Large intestine (tissue), 3 donors: ENCODE data around the gene SLC25A30. TPM values are rescaled to one million over a fixed set of nuclear protein-coding genes. Genes with fewer than 3 reads are reported as not detected.

Source experiments
- DNase-seq, 2 donors: peaks; one replicate each; pipeline versions ENCODE4 v3.0.0 to v3.0.0-alpha.2; 2013
- H3K27ac ChIP-seq: one replicate; pipeline ENCODE4 v1.5.1; 2013; ENCODE audit warnings: low read length
- H3K27me3 ChIP-seq: 2 replicates; pipeline ENCODE4 v1.6.1; 2013; ENCODE audit warnings: low read length; ENCODE audit not compliant: control insufficient read depth, insufficient read depth
- H3K36me3 ChIP-seq: 2 replicates; pipeline ENCODE4 v1.6.1; 2013; ENCODE audit warnings: low read length; ENCODE audit not compliant: control insufficient read depth, insufficient read depth
- H3K4me1 ChIP-seq: one replicate; pipeline ENCODE4 v1.6.1; 2013; ENCODE audit warnings: low read length; ENCODE audit not compliant: control insufficient read depth, insufficient read depth
- H3K4me3 ChIP-seq: one replicate; pipeline ENCODE4 v1.5.1; 2013; ENCODE audit warnings: low read length
- H3K9me3 ChIP-seq: one replicate; pipeline ENCODE4 v1.6.1; 2013; ENCODE audit warnings: mild to moderate bottlenecking, low read depth, low read length, moderate library complexity; ENCODE audit not compliant: control insufficient read depth
- WGBS: methylation state at CpG from one replicate; pipeline ENCODE4 v1.1.5; 2013; ENCODE audit warnings: low lambda C conversion rate; ENCODE audit not compliant: insufficient coverage; 5-methylcytosine and 5-hydroxymethylcytosine counted together
- polyA plus RNA-seq: library from polyadenylated mRNA; unstranded; fragments of 120-200 nt; gene quantifications from one replicate; pipeline ENCODE4 v1.2.1, GENCODE V29; 2013

SLC25A30 gene
- polyA plus RNA-seq, 1 donor = 5.3 TPM

GRCh38 chr13:45411221-45411620 is 7.0 kb downstream of the SLC25A30 start:
- no CpG with 5 or more reads among the region's 4 CpGs for WGBS

GRCh38 chr13:45410466-45410865 is 7.7 kb downstream of the SLC25A30 start:
- peaks cover 29% of the 10 kb centered on the region for H3K36me3 ChIP-seq
- H3K4me3 ChIP-seq = no peak overlapping the region
- no peak overlapping the region for H3K27ac ChIP-seq
- DNase-seq = no peak
- no CpG with 5 or more reads among the region's 12 CpGs for WGBS
- no peaks in the 10 kb centered on the region for H3K9me3 ChIP-seq
- H3K27me3 ChIP-seq = no peaks in the 10 kb centered on the region
- peaks cover 3% of the 10 kb centered on the region for H3K4me1 ChIP-seq

More at GRCh38 chr13:45411221-45411620, 7.0 kb downstream of the SLC25A30 start:
- Histone ChIP-seq H3K4me3 (no peak overlapping the region), H3K27ac (no peak overlapping the region), H3K36me3 (peaks cover 26% of the 10 kb centered on the region), H3K9me3 (no peaks in the 10 kb centered on the region), H3K4me1 (peaks cover 4% of the 10 kb centered on the region), H3K27me3 (no peaks in the 10 kb centered on the region)
- no peak for DNase-seq

GRCh38 chr13:45410001-45410400 is 8.2 kb downstream of the SLC25A30 start:
- Histone ChIP-seq H3K9me3 (no peaks in the 10 kb centered on the region), H3K4me1 (peaks cover 3% of the 10 kb centered on the region), H3K27ac (no peak overlapping the region), H3K4me3 (no peak overlapping the region), H3K36me3 (peaks cover 29% of the 10 kb centered on the region), H3K27me3 (no peaks in the 10 kb centered on the region)
- no peak for DNase-seq
- WGBS = no CpG with 5 or more reads among the region's 2 CpGs

DNA sequence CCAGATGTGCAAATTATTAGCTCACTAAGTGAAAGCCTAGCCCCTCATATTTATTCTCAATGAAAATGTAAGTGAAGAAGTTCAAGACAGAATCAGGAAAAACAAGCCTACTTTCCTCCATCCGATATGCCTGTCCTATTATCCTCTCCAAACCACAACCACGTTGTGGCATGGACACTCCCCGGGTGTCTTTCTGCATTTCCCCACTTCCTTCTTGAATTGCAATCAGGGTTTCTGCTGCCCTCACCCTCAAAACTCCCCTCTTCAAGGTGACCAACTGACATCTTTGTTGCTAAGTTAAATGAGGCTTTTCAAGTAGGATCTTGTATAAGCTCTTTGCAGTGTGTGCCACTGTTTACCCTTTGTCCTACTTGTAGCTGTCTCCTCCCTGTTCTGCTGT is 11.8 kb downstream of the SLC25A30 start:
- 86% methylated on average over 3 of the region's 3 CpGs for WGBS
- H3K36me3 ChIP-seq = peaks cover 34% of the 10 kb centered on the region

DNA sequence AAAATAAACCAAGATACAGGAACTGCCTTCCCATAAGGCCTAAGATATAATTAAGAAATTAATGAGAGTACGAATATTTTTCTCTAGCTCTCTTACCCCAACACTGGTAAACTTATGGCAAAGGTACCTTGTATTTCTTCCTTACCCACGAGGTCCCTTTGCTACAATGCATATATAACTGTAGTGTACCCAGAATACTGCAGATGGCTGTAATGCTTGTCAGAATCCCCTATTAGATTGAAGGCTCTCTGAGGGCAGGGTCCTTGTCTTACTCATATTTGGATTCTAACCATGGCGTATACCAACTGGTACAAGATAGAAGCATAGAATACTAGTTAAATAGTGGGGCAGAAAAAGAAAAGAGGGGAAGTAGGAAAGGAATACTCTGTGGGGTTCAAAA is 15.1 kb downstream of the SLC25A30 start:
- Histone ChIP-seq H3K27ac (no peak overlapping the region), H3K4me1 (no peaks in the 10 kb centered on the region), H3K36me3 (peaks cover 34% of the 10 kb centered on the region), H3K27me3 (no peaks in the 10 kb centered on the region), H3K9me3 (no peaks in the 10 kb centered on the region), H3K4me3 (no peak overlapping the region)
- DNase-seq = no peak
- WGBS = 100% methylated on average over 1 of the region's 3 CpGs

More for the DNA sequence above, 11.8 kb downstream of the SLC25A30 start:
- no peak for DNase-seq
- Histone ChIP-seq H3K27ac (no peak overlapping the region), H3K4me3 (no peak overlapping the region), H3K27me3 (no peaks in the 10 kb centered on the region), H3K9me3 (no peaks in the 10 kb centered on the region), H3K4me1 (no peaks in the 10 kb centered on the region)

GRCh38 chr13:45402641-45403040 is 15.5 kb downstream of the SLC25A30 start:
- no peak for DNase-seq

GRCh38 chr13:45401314-45401713 is 16.9 kb downstream of the SLC25A30 start:
- Histone ChIP-seq H3K36me3 (peaks cover 22% of the 10 kb centered on the region), H3K27ac (no peak overlapping the region), H3K4me1 (no peaks in the 10 kb centered on the region), H3K4me3 (no peak overlapping the region), H3K27me3 (no peaks in the 10 kb centered on the region), H3K9me3 (no peaks in the 10 kb centered on the region)
- no CpG with 5 or more reads among the region's 1 CpG for WGBS
- DNase-seq = no peak

More at GRCh38 chr13:45402641-45403040, 15.5 kb downstream of the SLC25A30 start:
- 100% methylated on average over 1 of the region's 3 CpGs for WGBS
- H3K4me1 ChIP-seq = no peaks in the 10 kb centered on the region
- no peak overlapping the region for H3K27ac ChIP-seq
- peaks cover 34% of the 10 kb centered on the region for H3K36me3 ChIP-seq
- no peaks in the 10 kb centered on the region for H3K9me3 ChIP-seq
- H3K4me3 ChIP-seq = no peak overlapping the region
- H3K27me3 ChIP-seq = no peaks in the 10 kb centered on the region

DNA sequence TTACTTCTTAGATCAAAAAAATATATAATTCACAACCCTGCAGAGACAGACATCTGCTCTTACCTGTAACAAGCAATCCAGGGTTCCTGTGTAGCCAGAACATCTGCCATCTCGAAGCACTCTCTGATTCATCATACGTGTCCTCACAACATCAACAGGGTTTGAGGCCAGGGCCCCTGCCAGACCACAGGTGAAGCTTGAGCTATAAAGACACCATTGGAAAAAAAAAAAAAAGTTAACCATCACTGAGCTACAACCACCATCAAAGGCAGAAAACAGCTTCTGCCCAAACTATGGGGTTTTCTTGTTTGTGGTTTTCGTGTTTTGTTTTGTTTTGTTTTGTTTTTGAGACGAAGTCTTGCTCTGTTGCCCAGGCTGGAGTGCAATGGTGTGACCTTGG is 19.3 kb downstream of the SLC25A30 start:
- Histone ChIP-seq H3K27ac (no peak overlapping the region), H3K9me3 (no peaks in the 10 kb centered on the region), H3K36me3 (peaks cover 24% of the 10 kb centered on the region), H3K4me3 (no peak overlapping the region), H3K27me3 (no peaks in the 10 kb centered on the region), H3K4me1 (no peaks in the 10 kb centered on the region)
- WGBS = no CpG with 5 or more reads among the region's 4 CpGs
- DNase-seq = no peak

GRCh38 chr13:45396533-45397095 is 21.6 kb downstream of the SLC25A30 start:
- H3K27ac ChIP-seq = no peak overlapping the region
- WGBS = 46% methylated on average over 3 of the region's 9 CpGs
- no peaks in the 10 kb centered on the region for H3K9me3 ChIP-seq
- H3K36me3 ChIP-seq = peaks cover 19% of the 10 kb centered on the region
- DNase-seq = no peak
- no peaks in the 10 kb centered on the region for H3K4me1 ChIP-seq
- no peaks in the 10 kb centered on the region for H3K27me3 ChIP-seq
- no peak overlapping the region for H3K4me3 ChIP-seq

GRCh38 chr13:45393941-45394570 is 24.1 kb downstream of the SLC25A30 start:
- no peaks in the 10 kb centered on the region for H3K27me3 ChIP-seq
- H3K4me1 ChIP-seq = no peaks in the 10 kb centered on the region
- peaks cover 17% of the 10 kb centered on the region for H3K36me3 ChIP-seq
- WGBS = no CpG with 5 or more reads among the region's 4 CpGs
- H3K27ac ChIP-seq = no peak overlapping the region
- DNase-seq = peak in 1 of 2 donors; percentile 50
- H3K9me3 ChIP-seq = no peaks in the 10 kb centered on the region
- H3K4me3 ChIP-seq = no peak overlapping the region

DNA sequence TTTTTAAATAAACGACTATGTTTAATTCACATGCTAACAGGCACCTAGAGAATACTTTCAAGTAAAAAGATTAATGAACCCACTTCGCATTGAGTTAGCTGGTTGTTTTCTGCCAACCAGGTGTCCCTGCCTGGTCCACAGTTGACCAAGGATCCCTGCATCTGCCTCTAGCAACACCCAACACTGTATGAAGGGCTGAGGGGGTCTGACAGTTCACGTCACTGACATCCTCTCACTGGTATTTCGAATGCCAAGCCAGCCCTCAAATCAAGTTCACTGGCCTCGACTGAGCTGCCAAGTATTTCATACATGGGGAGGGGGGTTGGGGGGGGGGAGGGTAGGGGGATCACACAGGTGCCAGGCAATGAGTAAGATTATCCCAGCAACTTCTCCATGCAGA is 25.4 kb downstream of the SLC25A30 start:
- Histone ChIP-seq H3K9me3 (no peaks in the 10 kb centered on the region), H3K36me3 (peaks cover 9% of the 10 kb centered on the region), H3K27me3 (no peaks in the 10 kb centered on the region), H3K4me1 (no peaks in the 10 kb centered on the region), H3K4me3 (no peak overlapping the region), H3K27ac (no peak overlapping the region)
- DNase-seq = no peak
- no CpG with 5 or more reads among the region's 5 CpGs for WGBS
